OCI-LY3 (cell line): ENCODE results near the gene MDM1.

Experiments used
- H2AFZ ChIP-seq: fragments of 200-600, 300-600 bp; shearing (Covaris generic); 2 replicates; pipeline ENCODE4 v1.6.0; 2014; ENCODE audit warnings: antibody characterized with exemption, low read depth, low read length
- H3K27ac ChIP-seq: fragments of 200-600, 300-600 bp; sonication (generic); 2 replicates; pipeline ENCODE4 v1.5.1; 2014; ENCODE audit warnings: mild to moderate bottlenecking, low read length, moderate library complexity, mixed read lengths
- H3K27me3 ChIP-seq: fragments of 200-600, 300-600 bp; sonication (generic); 2 replicates; pipeline ENCODE4 v1.6.1; 2014; ENCODE audit warnings: low read depth, low read length, mixed read lengths
- H3K36me3 ChIP-seq: fragments of 200-600, 300-600 bp; sonication (generic); replicated peaks from 2 replicates; pipeline ENCODE3; 2014; ENCODE audit warnings: low read depth, low read length, mixed read lengths
- H3K4me1 ChIP-seq: fragments of 300-600, 200-600 bp; sonication (generic); 2 replicates; pipeline ENCODE4 v1.6.1; 2014; ENCODE audit warnings: low read length, mixed read lengths
- H3K4me2 ChIP-seq: fragments of 200-600, 300-600 bp; sonication (generic); 2 replicates; pipeline ENCODE4 v1.6.1; 2014; ENCODE audit warnings: low read length, mixed read lengths
- H3K4me3 ChIP-seq: fragments of 300-600, 200-600 bp; sonication (generic); 2 replicates; pipeline ENCODE4 v1.5.1; 2014; ENCODE audit warnings: antibody characterized with exemption, mild to moderate bottlenecking, low read length, moderate library complexity
- H3K79me2 ChIP-seq: fragments of 300-600, 200-600 bp; shearing (Covaris generic); 2 replicates; pipeline ENCODE4 v1.6.1; 2014; ENCODE audit warnings: mild to moderate bottlenecking, low read length, mixed read lengths
- H3K9ac ChIP-seq: fragments of 300-600, 200-600 bp; shearing (Covaris generic); 2 replicates; pipeline ENCODE4 v1.6.0; 2014; ENCODE audit warnings: mild to moderate bottlenecking, low read length, moderate library complexity
- H3K9me3 ChIP-seq: fragments of 200-600, 300-600 bp; shearing (Covaris generic); 2 replicates; pipeline ENCODE4 v1.6.1; 2014; ENCODE audit warnings: low read length, mixed read lengths; ENCODE audit not compliant: insufficient read depth
- H4K20me1 ChIP-seq: fragments of 200-600, 300-600 bp; sonication (generic); 2 replicates; pipeline ENCODE4 v1.6.1; 2016; ENCODE audit warnings: low read length, mixed read lengths; ENCODE audit not compliant: insufficient read depth
- CTCF ChIP-seq: fragments of 200-600, 300-600 bp; sonication (generic); IDR thresholded peaks from 2 replicates; pipeline ENCODE4 v1.5.1; 2014; ENCODE audit warnings: antibody characterized with exemption, low read length, low read depth
- EZH2phosphoT487 ChIP-seq: fragments of 200-600 bp; shearing (Covaris generic); IDR thresholded peaks from 2 replicates; pipeline ENCODE4 v1.6.1; 2018; ENCODE audit warnings: antibody characterized with exemption, mixed run types, low read depth

MDM1 gene

GRCh38 chr12:68350753-68351152, 18.6 kb upstream of the MDM1 start:
- H3K4me3 ChIP-seq, result no peak overlapping the region
- H3K9ac ChIP-seq, result no peak overlapping the region
- H4K20me1 ChIP-seq, result no peaks in the 10 kb centered on the region
- H3K27ac ChIP-seq, result no peak overlapping the region
- no peaks in the 10 kb centered on the region for H3K36me3 ChIP-seq
- TF ChIP-seq EZH2phosphoT487, result no peak
- TF ChIP-seq CTCF, result no peak
- H3K79me2 ChIP-seq, result no peaks in the 10 kb centered on the region
- H3K4me1 ChIP-seq, result no peaks in the 10 kb centered on the region
- H2AFZ ChIP-seq, result no peak overlapping the region
- H3K9me3 ChIP-seq, result no peaks in the 10 kb centered on the region
- no peak overlapping the region for H3K4me2 ChIP-seq
- H3K27me3 ChIP-seq, result peaks cover 32% of the 10 kb centered on the region

- H3K4me1 ChIP-seq, result no peaks in the 10 kb centered on the region
- H3K4me3 ChIP-seq, result no peak overlapping the region
- H2AFZ ChIP-seq, result no peak overlapping the region
- H3K36me3 ChIP-seq, result no peaks in the 10 kb centered on the region
- H3K27me3 ChIP-seq, result peaks cover 32% of the 10 kb centered on the region
- H3K79me2 ChIP-seq, result no peaks in the 10 kb centered on the region
- H4K20me1 ChIP-seq, result no peaks in the 10 kb centered on the region
- H3K27ac ChIP-seq, result no peak overlapping the region
- no peak overlapping the region for H3K9ac ChIP-seq
- no peaks in the 10 kb centered on the region for H3K9me3 ChIP-seq
- no peak overlapping the region for H3K4me2 ChIP-seq
- TF ChIP-seq EZH2phosphoT487, result no peak
- TF ChIP-seq CTCF, result no peak
These were observed 17.9 kb upstream of the MDM1 start for GRCh38 chr12:68349921-68350606.

GRCh38 chr12:68349220-68349621, 17.1 kb upstream of the MDM1 start:
- no peak overlapping the region for H3K27ac ChIP-seq

GRCh38 chr12:68348419-68348818, 16.3 kb upstream of the MDM1 start:
- Histone ChIP-seq H3K27ac (no peak overlapping the region), H3K9me3 (no peaks in the 10 kb centered on the region), H3K79me2 (no peaks in the 10 kb centered on the region), H4K20me1 (no peaks in the 10 kb centered on the region), H3K36me3 (no peaks in the 10 kb centered on the region), H3K27me3 (peaks cover 43% of the 10 kb centered on the region), H3K4me1 (no peaks in the 10 kb centered on the region), H3K4me2 (no peak overlapping the region), H3K4me3 (no peak overlapping the region), H2AFZ (no peak overlapping the region), H3K9ac (no peak overlapping the region)
- no peak for TF ChIP-seq EZH2phosphoT487
- no peak for TF ChIP-seq CTCF

More at GRCh38 chr12:68349220-68349621, 17.1 kb upstream of the MDM1 start:
- Histone ChIP-seq H4K20me1 (no peaks in the 10 kb centered on the region), H3K4me2 (no peak overlapping the region), H3K79me2 (no peaks in the 10 kb centered on the region), H3K4me1 (no peaks in the 10 kb centered on the region), H2AFZ (no peak overlapping the region), H3K9ac (no peak overlapping the region), H3K27me3 (peaks cover 36% of the 10 kb centered on the region), H3K4me3 (no peak overlapping the region), H3K36me3 (no peaks in the 10 kb centered on the region), H3K9me3 (no peaks in the 10 kb centered on the region)
- no peak for TF ChIP-seq EZH2phosphoT487
- no peak for TF ChIP-seq CTCF
